Sigmoid colon (tissue), 3 donors: Measurements from ENCODE around the gene TRAPPC12.

Experiments used
- POLR2A ChIP-seq, 2 donors: fragments of 450-650 bp; IDR thresholded peaks; one replicate each; pipeline ENCODE4 v1.6.1; 2016; ENCODE audit warnings: antibody characterized with exemption in 2 of 2, mild to moderate bottlenecking in 2 of 2, moderate library complexity in 2 of 2
- TF ChIP-seq, protein P1 (sequence below), 4 experiments: fragments of 450-650 bp in 3 of 4; fragments of 200-600 bp in 1 of 4; IDR thresholded peaks; one replicate each; pipeline ENCODE4 v1.5.1; 2016 to 2019; ENCODE audit warnings: antibody characterized with exemption in 4 of 4, mild to moderate bottlenecking in 3 of 4, moderate library complexity in 2 of 4

DNA sequence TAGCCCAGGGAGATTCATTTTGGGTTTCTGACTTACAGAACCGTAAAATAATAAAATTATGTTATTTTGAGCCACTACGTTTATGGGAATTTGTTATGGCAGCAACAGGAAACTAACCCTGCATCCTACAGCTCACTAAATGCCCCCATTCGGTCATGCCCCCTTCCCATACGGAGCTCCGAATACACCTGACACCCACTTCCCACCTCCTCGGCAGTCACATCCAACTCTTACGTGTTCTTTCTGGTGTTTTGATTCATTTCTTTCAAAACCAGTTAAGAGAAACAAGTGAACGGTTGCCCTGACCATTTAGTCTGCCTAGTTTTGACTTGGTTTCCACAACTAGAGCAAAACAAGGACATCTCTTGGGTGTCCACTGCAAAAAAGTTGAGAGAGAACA, 21.6 kb upstream of the TRAPPC12 start:
- no peak for TF ChIP-seq POLR2A (IDR thresholded peaks at IDR 0.05)
- TF ChIP-seq, protein P1, sequence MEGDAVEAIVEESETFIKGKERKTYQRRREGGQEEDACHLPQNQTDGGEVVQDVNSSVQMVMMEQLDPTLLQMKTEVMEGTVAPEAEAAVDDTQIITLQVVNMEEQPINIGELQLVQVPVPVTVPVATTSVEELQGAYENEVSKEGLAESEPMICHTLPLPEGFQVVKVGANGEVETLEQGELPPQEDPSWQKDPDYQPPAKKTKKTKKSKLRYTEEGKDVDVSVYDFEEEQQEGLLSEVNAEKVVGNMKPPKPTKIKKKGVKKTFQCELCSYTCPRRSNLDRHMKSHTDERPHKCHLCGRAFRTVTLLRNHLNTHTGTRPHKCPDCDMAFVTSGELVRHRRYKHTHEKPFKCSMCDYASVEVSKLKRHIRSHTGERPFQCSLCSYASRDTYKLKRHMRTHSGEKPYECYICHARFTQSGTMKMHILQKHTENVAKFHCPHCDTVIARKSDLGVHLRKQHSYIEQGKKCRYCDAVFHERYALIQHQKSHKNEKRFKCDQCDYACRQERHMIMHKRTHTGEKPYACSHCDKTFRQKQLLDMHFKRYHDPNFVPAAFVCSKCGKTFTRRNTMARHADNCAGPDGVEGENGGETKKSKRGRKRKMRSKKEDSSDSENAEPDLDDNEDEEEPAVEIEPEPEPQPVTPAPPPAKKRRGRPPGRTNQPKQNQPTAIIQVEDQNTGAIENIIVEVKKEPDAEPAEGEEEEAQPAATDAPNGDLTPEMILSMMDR (IDR thresholded peaks at IDR 0.05): no peak
